ENCODE results near the gene CRYBA2.

DNA sequence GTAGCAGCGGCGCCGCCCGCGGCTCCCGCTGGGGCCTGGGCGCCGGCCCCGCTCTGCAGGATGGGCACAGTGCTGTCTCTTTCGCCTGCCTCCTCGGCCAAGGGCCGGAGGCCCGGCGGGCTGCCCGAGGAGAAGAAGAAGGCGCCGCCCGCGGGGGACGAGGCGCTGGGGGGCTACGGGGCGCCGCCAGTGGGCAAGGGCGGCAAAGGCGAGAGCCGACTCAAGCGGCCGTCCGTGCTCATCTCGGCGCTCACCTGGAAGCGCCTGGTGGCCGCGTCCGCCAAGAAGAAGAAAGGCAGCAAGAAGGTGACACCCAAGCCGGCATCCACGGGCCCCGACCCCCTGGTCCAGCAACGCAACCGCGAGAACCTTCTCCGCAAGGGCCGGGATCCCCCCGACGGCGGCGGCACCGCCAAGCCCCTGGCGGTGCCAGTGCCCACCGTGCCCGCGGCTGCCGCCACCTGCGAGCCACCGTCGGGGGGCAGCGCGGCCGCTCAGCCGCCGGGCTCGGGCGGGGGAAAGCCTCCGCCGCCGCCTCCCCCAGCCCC is 33.4 kb downstream of the CRYBA2 start:
- TF ChIP-seq ATF2 (IDR thresholded peaks at IDR 0.05; ENCODE audit: low read length) (no peak), EP300 (IDR thresholded peaks at IDR 0.05; ENCODE audit: borderline replicate concordance in 1 of 2, low read depth in 2 of 2, low read length in 2 of 2) (no peak), GTF2F1 (IDR thresholded peaks at IDR 0.05; ENCODE audit: borderline replicate concordance, low read depth, low read length) (no peak), CBX5 (IDR thresholded peaks at IDR 0.05; ENCODE audit: low read depth, low read length) (no peak), TAF1 (IDR thresholded peaks at IDR 0.05; ENCODE audit: low read depth, low read length) (no peak), CHD2 (IDR thresholded peaks at IDR 0.05; ENCODE audit: low read length) (no peak), POLR2AphosphoS5 (IDR thresholded peaks at IDR 0.05; ENCODE audit: low read depth, low read length) (no peak), RAD21 (IDR thresholded peaks at IDR 0.05 in 1 of 2, conservative IDR thresholded peaks at IDR 0.05 in 1 of 2; ENCODE audit: low read depth in 2 of 2, low read length in 2 of 2) (no peak), RNF2 (IDR thresholded peaks at IDR 0.05; ENCODE audit: borderline replicate concordance, low read depth, low read length, missing control alignments, poor library complexity, severe bottlenecking) (no peak)
- TF ChIP-seq, protein P1, sequence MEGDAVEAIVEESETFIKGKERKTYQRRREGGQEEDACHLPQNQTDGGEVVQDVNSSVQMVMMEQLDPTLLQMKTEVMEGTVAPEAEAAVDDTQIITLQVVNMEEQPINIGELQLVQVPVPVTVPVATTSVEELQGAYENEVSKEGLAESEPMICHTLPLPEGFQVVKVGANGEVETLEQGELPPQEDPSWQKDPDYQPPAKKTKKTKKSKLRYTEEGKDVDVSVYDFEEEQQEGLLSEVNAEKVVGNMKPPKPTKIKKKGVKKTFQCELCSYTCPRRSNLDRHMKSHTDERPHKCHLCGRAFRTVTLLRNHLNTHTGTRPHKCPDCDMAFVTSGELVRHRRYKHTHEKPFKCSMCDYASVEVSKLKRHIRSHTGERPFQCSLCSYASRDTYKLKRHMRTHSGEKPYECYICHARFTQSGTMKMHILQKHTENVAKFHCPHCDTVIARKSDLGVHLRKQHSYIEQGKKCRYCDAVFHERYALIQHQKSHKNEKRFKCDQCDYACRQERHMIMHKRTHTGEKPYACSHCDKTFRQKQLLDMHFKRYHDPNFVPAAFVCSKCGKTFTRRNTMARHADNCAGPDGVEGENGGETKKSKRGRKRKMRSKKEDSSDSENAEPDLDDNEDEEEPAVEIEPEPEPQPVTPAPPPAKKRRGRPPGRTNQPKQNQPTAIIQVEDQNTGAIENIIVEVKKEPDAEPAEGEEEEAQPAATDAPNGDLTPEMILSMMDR (IDR thresholded peaks at IDR 0.05; ENCODE audit: control extremely low read depth in 1 of 3, insufficient read depth in 1 of 3, low read depth in 1 of 3, low read length in 3 of 3), result no peak
